Ovary (tissue), 9 donors: ENCODE measurements around the gene PERM1. TPM values are rescaled to one million over a fixed set of nuclear protein-coding genes. Genes with fewer than 3 reads are reported as not detected.
"Not testable (repeated sequence)": the region's sequence is repeated elsewhere in the genome, so short reads cannot be mapped to it uniquely, and the experiment has no call there.

ENCODE experiments used
- DNase-seq, 5 donors: peaks; one replicate each; pipeline ENCODE4 v3.0.0-alpha.2; 2019 to 2020
- H3K27ac ChIP-seq, 2 donors: fragments of 200-600 bp; one replicate each; pipeline versions ENCODE4 v1.5.1 to v1.8.0; 2019 to 2022
- H3K27me3 ChIP-seq: fragments of 200-600 bp; one replicate; pipeline ENCODE4 v1.8.0; 2022
- H3K36me3 ChIP-seq: fragments of 200-600 bp; sonication (generic); one replicate; pipeline ENCODE4 v1.5.1; 2019
- H3K4me1 ChIP-seq: one replicate; pipeline ENCODE4 v1.8.1; 2013; ENCODE audit warnings: mild to moderate bottlenecking, moderate library complexity; ENCODE audit not compliant: insufficient read depth
- H3K4me3 ChIP-seq: fragments of 200-600 bp; sonication (generic); one replicate; pipeline ENCODE4 v1.5.1; 2017
- H3K9me3 ChIP-seq, 2 donors: fragments of 200-600 bp in 1 of 2; sonication (generic) in 1 of 2; one replicate each; pipeline versions ENCODE4 v1.5.1 to v1.8.1; 2013 to 2019; ENCODE audit warnings: mild to moderate bottlenecking in 1 of 2, moderate library complexity in 1 of 2
- CTCF ChIP-seq, 3 donors: fragments of 450-650 bp in 2 of 3; fragments of 200-600 bp in 1 of 3; IDR thresholded peaks; one replicate each; pipeline versions ENCODE4 v1.5.1 to v1.8.0; 2016 to 2022; ENCODE audit warnings: antibody characterized with exemption in 3 of 3, mild to moderate bottlenecking in 1 of 3
- EP300 ChIP-seq: sonication (generic); formaldehyde crosslinking; IDR thresholded peaks from one replicate; pipeline ENCODE4 v1.6.1; 2017; ENCODE audit warnings: antibody characterized with exemption
- POLR2A ChIP-seq: fragments of 450-650 bp; IDR thresholded peaks from one replicate; pipeline ENCODE4 v1.6.1; 2017; ENCODE audit warnings: antibody characterized with exemption, mild to moderate bottlenecking, moderate library complexity
- WGBS, 3 donors: extraction: QIAGEN DNeasy Blood & Tissue Kit in 1 of 3; methylation state at CpG; one replicate each; pipeline versions ENCODE4 v1.1.5 to v1.1.7; 2013 to 2017; 5-methylcytosine and 5-hydroxymethylcytosine counted together
- intact Hi-C, 4 donors: fragments of 100-400 bp; cut with DNase I; formaldehyde crosslinking; loops; one replicate each; pipeline versions ENCODE4 v1.11.0 to v1.15.1; 2022 to 2023
- polyA plus RNA-seq, 2 donors: library from polyadenylated mRNA; stranded (reverse); fragments of 200-250 nt in 1 of 2; fragments of 350-450 nt in 1 of 2; fragmentation: Illumina TruSeq in 1 of 2; extraction: RNeasy Lipid Tissue Mini Kit (QIAGEN cat#74804) in 1 of 2; gene quantifications; one replicate each; pipeline ENCODE4 v1.2.3, GENCODE V29; 2013 to 2014
- total RNA-seq, 7 donors: library from RNA; depleted of rRNA in 2 of 7; stranded (reverse); fragments of >200 nt in 2 of 7; fragmentation: NEBNext Ultra II Directional in 3 of 7; extraction: Animal tissue kit (Norgen Biotek cat#: 25700) in 3 of 7; gene quantifications; one replicate each; pipeline versions ENCODE4 v1.1.0 to v1.2.4, GENCODE V29; 2016 to 2023
- donor health status: DM: no; HTN: no; CAD: no; lungs with moderate emphysema.
- donor health status: DM: no; HTN: no; CAD: no.
- donor health status: Bipolar disorder and iron deficiency.
- donor health status: DM: yes; HTN: yes; CAD: no.
- donor health status: DM: no; HTN: no; CAD: no.
- donor health status: DM: yes; HTN: yes; CAD: no.

The PERM1 gene
- total and polyA plus RNA-seq, 9 donors: 0.07 to 0.34 (median 0.28) TPM; not detected in 4

DNA sequence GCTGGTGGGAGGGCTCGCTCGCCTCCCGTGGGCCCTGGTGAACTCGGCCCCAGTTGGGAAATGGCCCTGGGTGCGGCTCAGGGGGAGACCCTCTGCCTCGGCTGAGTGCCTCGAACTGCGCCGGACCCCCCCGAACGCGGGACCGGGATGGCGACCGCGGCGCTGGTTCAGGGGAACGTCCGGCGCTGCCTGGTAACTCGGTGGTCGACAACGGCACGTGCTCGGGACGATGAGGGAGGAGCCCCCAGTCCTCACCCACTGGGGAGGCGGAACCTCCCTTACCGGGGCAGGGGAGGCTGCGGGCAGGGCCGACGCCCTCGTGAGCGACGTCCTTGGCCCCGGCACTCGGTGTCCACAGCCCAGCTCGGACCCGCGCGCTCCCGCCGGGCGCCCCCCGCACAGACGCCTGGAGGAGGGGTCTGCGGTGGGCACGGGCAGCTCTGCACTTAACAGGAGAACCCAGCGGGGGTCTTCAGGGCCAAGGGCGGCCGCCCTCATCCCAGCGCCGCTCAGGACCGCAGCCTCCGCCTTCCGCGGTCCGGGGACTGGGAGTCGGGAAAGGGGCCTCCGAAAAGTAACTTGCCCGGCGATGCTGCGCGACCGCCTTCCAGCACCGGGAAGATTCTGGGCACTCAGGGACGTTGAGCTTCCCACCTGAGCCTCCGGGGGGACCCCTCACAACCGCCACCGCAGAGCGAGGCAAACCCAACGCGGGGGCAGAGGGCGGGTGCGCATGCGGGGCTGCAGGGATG, 16.3 kb upstream of the PERM1 start:
- Histone ChIP-seq H3K27me3 (peaks cover 11% of the 10 kb centered on the region), H3K9me3 (no peaks in the 10 kb centered on the region), H3K36me3 (no peaks in the 10 kb centered on the region), H3K4me3 (peak overlapping the region; percentile 64), H3K4me1 (peaks cover 9% of the 10 kb centered on the region), H3K27ac (no peak overlapping the region)
- DNase-seq: peak in 1 of 5 donors; percentile 17
- no peak for TF ChIP-seq CTCF (IDR thresholded peaks at IDR 0.05)
- 15 to 43% (median 23%) methylated on average over 35 to 75 of the region's 75 CpGs for WGBS, 3 donors
- intact Hi-C loops: no loop called here

GRCh38 chr1:997713-997992, 15.8 kb upstream of the PERM1 start:
- intact Hi-C loops: no loop called here
- no peaks in the 10 kb centered on the region for H3K36me3 ChIP-seq
- no peaks in the 10 kb centered on the region for H3K9me3 ChIP-seq
- DNase-seq: no peak
- H3K27me3 ChIP-seq: peaks cover 11% of the 10 kb centered on the region
- no peak overlapping the region for H3K4me3 ChIP-seq
- TF ChIP-seq EP300: no peak
- TF ChIP-seq POLR2A: no peak
- no peak for TF ChIP-seq CTCF (IDR thresholded peaks at IDR 0.05)
- 55 to 66% (median 62%) methylated on average over 2 to 3 of the region's 3 CpGs for WGBS, 3 donors
- H3K4me1 ChIP-seq: peaks cover 9% of the 10 kb centered on the region
- no peak overlapping the region for H3K27ac ChIP-seq

DNA sequence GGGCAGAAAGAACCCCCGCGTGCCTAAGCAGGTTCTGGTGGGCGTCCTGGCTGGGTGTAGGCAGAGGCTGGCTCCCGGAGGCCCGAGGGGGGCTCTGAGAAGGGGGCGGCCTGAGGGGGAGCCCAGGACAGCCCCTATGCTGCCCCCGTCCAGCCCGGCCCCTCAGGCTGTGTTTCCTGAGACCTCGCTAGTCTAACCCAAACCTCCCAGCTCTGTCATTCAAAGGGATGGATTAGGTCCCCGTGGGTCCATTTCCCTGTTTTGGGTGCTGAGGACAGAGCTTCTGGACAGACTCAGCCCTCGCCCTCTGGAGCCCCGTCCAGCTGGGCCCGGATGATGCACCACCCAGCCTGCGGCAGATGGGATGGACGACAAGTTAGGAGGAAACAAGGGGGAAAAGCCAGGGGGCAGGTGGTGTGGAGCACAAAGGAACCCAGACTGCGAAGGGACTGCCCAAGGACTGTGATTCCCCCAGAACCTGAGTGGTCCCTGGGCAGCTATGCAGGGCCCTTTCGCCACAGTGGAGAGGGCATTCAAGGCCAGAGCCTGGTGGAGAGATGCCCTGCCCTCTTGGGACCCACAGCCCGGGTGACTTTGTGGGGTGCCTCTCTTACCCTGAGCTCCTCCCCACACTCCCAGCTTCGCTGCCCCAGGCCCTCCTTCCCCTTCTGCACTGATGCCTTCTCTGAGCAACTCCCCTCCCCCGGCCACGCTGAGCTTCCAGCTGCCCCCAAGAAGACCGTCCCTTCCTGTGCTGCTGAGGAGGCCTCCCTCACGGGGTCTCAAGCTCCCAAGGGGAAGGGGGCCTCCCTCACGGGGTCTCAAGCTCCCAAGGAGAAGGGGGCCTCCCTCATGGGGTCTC, 15.2 kb upstream of the PERM1 start:
- TF ChIP-seq EP300 (no peak), POLR2A (no peak), CTCF (IDR thresholded peaks at IDR 0.05) (no peak)
- Histone ChIP-seq H3K36me3 (no peaks in the 10 kb centered on the region), H3K9me3 (no peaks in the 10 kb centered on the region), H3K4me3 (no peak overlapping the region), H3K4me1 (peaks cover 9% of the 10 kb centered on the region), H3K27ac (no peak overlapping the region), H3K27me3 (peaks cover 11% of the 10 kb centered on the region)
- WGBS, 3 donors: 58 to 72% (median 65%) methylated on average over 24 of the region's 24 CpGs
- intact Hi-C loops: no loop called here
- peak in 1 of 5 donors; percentile 21 for DNase-seq

DNA sequence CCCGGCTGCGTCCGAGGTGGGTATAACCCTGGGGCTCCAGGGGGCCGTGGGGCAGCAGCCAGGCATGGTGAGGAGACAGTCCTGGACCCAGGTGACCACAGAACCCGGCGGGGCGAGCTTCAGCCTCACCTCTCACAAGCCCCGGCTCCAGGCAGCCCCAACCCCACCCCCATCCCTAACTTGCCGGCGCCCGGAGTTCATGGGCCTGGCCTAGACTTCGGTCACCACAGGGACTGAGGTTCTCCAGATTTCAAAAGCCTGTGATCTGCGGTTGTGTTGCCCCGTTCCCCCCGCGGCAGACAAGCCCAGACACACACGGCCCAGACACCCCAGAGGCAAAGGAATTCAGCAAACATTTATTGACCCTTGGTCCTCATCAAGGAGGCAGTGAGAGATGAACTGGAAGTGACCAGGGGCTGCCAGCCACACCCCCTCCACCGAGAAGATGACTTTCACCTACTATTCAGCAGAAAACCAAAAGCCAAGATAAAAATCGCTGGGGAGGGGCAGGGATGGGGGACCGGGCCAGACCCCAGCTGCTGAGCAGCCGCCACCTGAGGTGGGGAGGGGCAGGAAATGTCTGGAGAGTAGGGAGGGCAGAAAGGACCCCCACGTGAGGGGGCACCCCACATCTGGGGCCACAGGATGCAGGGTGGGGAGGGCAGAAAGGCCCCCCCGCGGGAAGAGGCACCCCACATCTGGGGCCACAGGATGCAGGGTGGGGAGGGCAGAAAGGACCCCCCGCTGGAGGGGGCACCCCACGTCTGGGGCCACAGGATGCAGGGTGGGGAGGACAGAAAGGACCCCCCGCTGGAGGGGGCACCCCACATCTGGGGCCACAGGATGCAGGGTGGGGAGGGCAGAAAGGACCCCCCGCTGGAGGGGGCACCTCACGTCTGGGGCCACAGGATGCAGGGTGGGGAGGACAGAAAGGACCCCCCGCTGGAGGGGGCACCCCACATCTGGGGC, 14.1 kb upstream of the PERM1 start:
- no peak for TF ChIP-seq POLR2A
- TF ChIP-seq EP300: no peak
- no peak for TF ChIP-seq CTCF (IDR thresholded peaks at IDR 0.05)
- Histone ChIP-seq H3K27ac (no peak overlapping the region), H3K4me3 (no peak overlapping the region), H3K36me3 (no peaks in the 10 kb centered on the region), H3K9me3 (peaks cover 0 to 4% of the 10 kb centered on the region in 2 donors), H3K27me3 (peaks cover 11% of the 10 kb centered on the region), H3K4me1 (peaks cover 9% of the 10 kb centered on the region)
- 34 to 50% (median 37%) methylated on average over 25 to 30 of the region's 30 CpGs for WGBS, 3 donors
- no peak for DNase-seq
- intact Hi-C loops: no loop called here

GRCh38 chr1:994546-994945, 12.7 kb upstream of the PERM1 start:
- peaks cover 11% of the 10 kb centered on the region for H3K27me3 ChIP-seq
- 81 to 88% (median 84%) methylated on average over 6 of the region's 6 CpGs for WGBS, 3 donors
- H3K4me3 ChIP-seq, H3K9me3 ChIP-seq, DNase-seq, H3K27ac ChIP-seq, H3K4me1 ChIP-seq, H3K36me3 ChIP-seq, intact Hi-C loops: not testable (repeated sequence)
